HEK293T (cell line): ENCODE data around the gene SACS.
"Not testable (repeated sequence)": the region's sequence is repeated elsewhere in the genome, so short reads cannot be mapped to it uniquely, and the experiment has no call there.

ENCODE experiments used
- CTCF ChIA-PET: fragments of 350-600 bp; formaldehyde crosslinking; extraction: SDS; loops from one replicate; lab custom pipeline; 2021; ENCODE audit warnings: antibody characterized with exemption, inconsistent platforms; lab: Yijun Ruan, JAX
- POLR2A ChIA-PET: fragments of 350-600 bp; formaldehyde crosslinking; extraction: SDS; loops from one replicate; lab custom pipeline; 2020; ENCODE audit warnings: antibody characterized with exemption, inconsistent platforms; lab: Yijun Ruan, JAX
- DNase-seq: peaks from one replicate; pipeline ENCODE4 v3.0.0; 2012; ENCODE audit warnings: mixed read lengths; ENCODE audit errors: extremely low spot score
- ARNT ChIP-seq: fragments of 450-650 bp; IDR thresholded peaks from 2 replicates; pipeline ENCODE4 v1.6.1; 2017; ENCODE audit warnings: mild to moderate bottlenecking
- BHLHE40 ChIP-seq: fragments of 450-650 bp; IDR thresholded peaks from 2 replicates; pipeline ENCODE4 v1.6.1; 2016; ENCODE audit warnings: mild to moderate bottlenecking, moderate library complexity, borderline replicate concordance
- CTBP1 ChIP-seq: fragments of 450-650 bp; IDR thresholded peaks from 2 replicates; pipeline ENCODE4 v1.6.1; 2016; ENCODE audit warnings: borderline replicate concordance
- ELF4 ChIP-seq: fragments of 450-650 bp; IDR thresholded peaks from 2 replicates; pipeline ENCODE4 v1.6.1; 2017; ENCODE audit warnings: antibody characterized with exemption
- FOXA1 ChIP-seq: fragments of 450-650 bp; IDR thresholded peaks from 2 replicates; pipeline ENCODE4 v1.6.1; 2016; ENCODE audit warnings: mild to moderate bottlenecking
- FOXK2 ChIP-seq: fragments of 450-650 bp; IDR thresholded peaks from 2 replicates; pipeline ENCODE4 v1.6.1; 2016; ENCODE audit warnings: mild to moderate bottlenecking
- FOXM1 ChIP-seq: fragments of 450-650 bp; IDR thresholded peaks from 2 replicates; pipeline ENCODE4 v1.6.1; 2017; ENCODE audit warnings: mild to moderate bottlenecking, borderline replicate concordance
- HDGF ChIP-seq: fragments of 450-650 bp; IDR thresholded peaks from 2 replicates; pipeline ENCODE4 v1.6.1; 2017; ENCODE audit warnings: antibody characterized with exemption, borderline replicate concordance
- L3MBTL2 ChIP-seq: fragments of 450-650 bp; conservative IDR thresholded peaks from 2 replicates; pipeline ENCODE4 v1.6.1; 2016; ENCODE audit warnings: mild to moderate bottlenecking
- LEF1 ChIP-seq: fragments of 450-650 bp; IDR thresholded peaks from 2 replicates; pipeline ENCODE4 v1.6.1; 2017; ENCODE audit warnings: mild to moderate bottlenecking, borderline replicate concordance
- NFRKB ChIP-seq: fragments of 450-650 bp; IDR thresholded peaks from 2 replicates; pipeline ENCODE4 v1.6.1; 2016; ENCODE audit warnings: mild to moderate bottlenecking, moderate library complexity
- PKNOX1 ChIP-seq: fragments of 450-650 bp; IDR thresholded peaks from 2 replicates; pipeline ENCODE4 v1.6.1; 2016
- SP1 ChIP-seq: fragments of 450-650 bp; IDR thresholded peaks from 2 replicates; pipeline ENCODE4 v1.6.1; 2017
- SUZ12 ChIP-seq: fragments of 450-650 bp; IDR thresholded peaks from 2 replicates; pipeline ENCODE4 v1.6.1; 2016; ENCODE audit warnings: mild to moderate bottlenecking
- TARDBP ChIP-seq: fragments of 450-650 bp; IDR thresholded peaks from 2 replicates; pipeline ENCODE4 v1.6.1; 2016
- ZNF384 ChIP-seq: fragments of 450-650 bp; IDR thresholded peaks from 2 replicates; pipeline ENCODE4 v1.6.1; 2016

The SACS gene

GRCh38 chr13:23411706-23412105, 21.8 kb downstream of the SACS start:
- POLR2A ChIA-PET, result no interaction called here
- TF ChIP-seq FOXM1 (no peak), FOXA1 (no peak), FOXK2 (no peak), ZNF384 (no peak), NFRKB (no peak), BHLHE40 (no peak), ELF4 (no peak), L3MBTL2 (no peak), SP1 (no peak), CTBP1 (no peak), SUZ12 (no peak), PKNOX1 (no peak), LEF1 (no peak), HDGF (no peak), TARDBP (no peak), ARNT (no peak)
- DNase-seq, result no peak
- CTCF ChIA-PET, result no interaction called here

- TF ChIP-seq NFRKB (no peak), L3MBTL2 (no peak), ARNT (no peak), ELF4 (no peak), SUZ12 (no peak), TARDBP (no peak), ZNF384 (no peak), FOXA1 (no peak), PKNOX1 (no peak), CTBP1 (no peak), LEF1 (no peak), HDGF (no peak), FOXM1 (no peak), BHLHE40 (no peak), FOXK2 (no peak), SP1 (no peak)
Measured at GRCh38 chr13:23411220-23411619, 22.3 kb downstream of the SACS start.

GRCh38 chr13:23408026-23408425, 25.5 kb downstream of the SACS start:
- POLR2A ChIA-PET, result no interaction called here
- no peak for DNase-seq
- no peak for TF ChIP-seq FOXM1
- no peak for TF ChIP-seq LEF1
- TF ChIP-seq SP1, result no peak
- no peak for TF ChIP-seq ELF4
- no peak for TF ChIP-seq NFRKB
- no peak for TF ChIP-seq ARNT
- no peak for TF ChIP-seq L3MBTL2
- TF ChIP-seq SUZ12, result no peak
- no peak for TF ChIP-seq FOXA1
- no peak for TF ChIP-seq PKNOX1
- TF ChIP-seq ZNF384, result no peak
- TF ChIP-seq BHLHE40, result no peak
- CTCF ChIA-PET, result no interaction called here

More at GRCh38 chr13:23411220-23411619, 22.3 kb downstream of the SACS start:
- CTCF ChIA-PET, result interaction anchor here (0.6 kb wide), 1 partner anchor 312 kb away, joined by 3 read pairs; no protein-coding TSS in a partner anchor
- POLR2A ChIA-PET, result no interaction called here
- no peak for DNase-seq

GRCh38 chr13:23401156-23401555, 32.3 kb downstream of the SACS start:
- DNase-seq, POLR2A ChIA-PET, CTCF ChIA-PET: not testable (repeated sequence)

GRCh38 chr13:23399347-23399746, 34.2 kb downstream of the SACS start:
- CTCF ChIA-PET, result no interaction called here
- POLR2A ChIA-PET, result no interaction called here
- TF ChIP-seq BHLHE40 (no peak), LEF1 (no peak), SUZ12 (no peak), HDGF (no peak), ZNF384 (no peak), CTBP1 (no peak), TARDBP (no peak), FOXM1 (no peak), PKNOX1 (no peak), ELF4 (no peak), ARNT (no peak)
- DNase-seq, result no peak

GRCh38 chr13:23394821-23395220, 38.7 kb downstream of the SACS start:
- ChIA-PET POLR2A (no interaction called here), CTCF (no interaction called here)
- TF ChIP-seq FOXK2 (no peak), FOXM1 (no peak), BHLHE40 (no peak), ELF4 (no peak), HDGF (no peak), CTBP1 (no peak), PKNOX1 (no peak), FOXA1 (no peak)
- no peak for DNase-seq
